K562 (cell line): ENCODE data around the gene EEPD1. TPM values are rescaled to one million over a fixed set of nuclear protein-coding genes. Genes with fewer than 3 reads are reported as not detected.

Experiments used
- ATAC-seq: fragments of 200-7000 bp; cut with Tn5 transposase; 3 replicates; pipeline ENCODE4 v1.9.1; 2020; ENCODE audit warnings: moderate library complexity
- BruUV-seq: library from RNA; stranded (reverse); fragments of 400-500 nt; replicated peaks from 2 replicates; lab custom pipeline; 2021; lab: Mats Ljungman, UMichigan
- CTCF ChIA-PET: fragments of 300-600 bp; formaldehyde crosslinking; extraction: SDS; loops from one replicate; lab custom pipeline; 2021; ENCODE audit warnings: low intra/inter-chr PET ratio; lab: Yijun Ruan, JAX
- POLR2A ChIA-PET: fragments of 300-600, 350-650 bp; sonication (Branson Sonifier 250); formaldehyde crosslinking; extraction: SDS; loops from one replicate; lab custom pipeline; 2021; ENCODE audit warnings: antibody characterized with exemption, inconsistent platforms; lab: Yijun Ruan, JAX
- DNase-seq, 4 experiments: peaks; one replicate each; pipeline versions ENCODE4 v3.0.0 to v3.0.0-alpha.2; 2011 to 2018; ENCODE audit warnings: low spot score in 3 of 4, mixed read lengths in 3 of 4; ENCODE audit errors: extremely low read depth in 1 of 4
- FAIRE-seq: peaks from 2 replicates; lab custom pipeline; 2011; peaks lifted over from hg19 to GRCh38; lab: Jason Lieb, UNC
- H2AFZ ChIP-seq: 2 replicates; pipeline ENCODE4 v1.6.0; 2011; ENCODE audit warnings: low read depth, low read length, control low read depth, inconsistent platforms
- H3K27ac ChIP-seq: fragments of 200-600 bp; 3 replicates; pipeline ENCODE4 v1.8.0; 2011; ENCODE audit warnings: low read depth, mild to moderate bottlenecking, control low read depth, inconsistent platforms, low read length, moderate library complexity, mixed read lengths; ENCODE audit errors: extremely low read depth
- H3K27me3 ChIP-seq, 2 experiments: fragments of 300-600 bp in 1 of 2; 2 replicates in 1 of 2; 3 replicates in 1 of 2; pipeline versions ENCODE4 v1.6.0 to v1.8.0; 2011; ENCODE audit warnings: inconsistent platforms in 2 of 2, low read length in 2 of 2, mild to moderate bottlenecking in 1 of 2, mixed read lengths in 1 of 2, moderate library complexity in 1 of 2; ENCODE audit not compliant: control insufficient read depth in 2 of 2, insufficient read depth in 2 of 2
- H3K36me3 ChIP-seq: fragments of 300-600 bp; 3 replicates; pipeline ENCODE4 v1.8.0; 2011; ENCODE audit warnings: mild to moderate bottlenecking, low read length, inconsistent platforms; ENCODE audit not compliant: control insufficient read depth, insufficient read depth
- H3K4me1 ChIP-seq, 2 experiments: fragments of 200-600 bp in 1 of 2; replicated peaks in 1 of 2; 2 replicates in 1 of 2; 3 replicates in 1 of 2; pipeline versions ENCODE4 v1.5.1 to v1.8.0; 2011; ENCODE audit warnings: inconsistent platforms in 2 of 2, low read length in 2 of 2, mild to moderate bottlenecking in 1 of 2, mixed read lengths in 1 of 2, moderate library complexity in 1 of 2; ENCODE audit not compliant: control insufficient read depth in 2 of 2, insufficient read depth in 2 of 2
- H3K4me2 ChIP-seq: 2 replicates; pipeline ENCODE4 v1.6.1; 2011; ENCODE audit warnings: low read length, control low read depth, inconsistent platforms, mixed read lengths; ENCODE audit not compliant: insufficient read depth
- H3K4me3 ChIP-seq: fragments of 200-600 bp; sonication (generic), shearing (Covaris generic); 2 replicates; pipeline ENCODE4 v1.5.1; 2016; ENCODE audit warnings: control low read depth, inconsistent platforms
- H3K79me2 ChIP-seq: fragments of 200-600 bp; 3 replicates; pipeline ENCODE4 v1.8.0; 2011; ENCODE audit warnings: low read length, inconsistent platforms; ENCODE audit not compliant: control insufficient read depth, insufficient read depth
- H3K9ac ChIP-seq, 2 experiments: 2 replicates each; pipeline versions ENCODE4 v1.6.0 to v1.6.1; 2011; ENCODE audit warnings: low read depth in 2 of 2, low read length in 2 of 2, control low read depth in 1 of 2, inconsistent platforms in 1 of 2, mild to moderate bottlenecking in 1 of 2, mixed read lengths in 1 of 2; ENCODE audit not compliant: insufficient read depth in 1 of 2
- H3K9me1 ChIP-seq: one replicate; pipeline ENCODE4 v1.6.0; 2011; ENCODE audit warnings: inconsistent platforms, mild to moderate bottlenecking, low read length, moderate library complexity; ENCODE audit not compliant: control insufficient read depth, insufficient read depth
- H3K9me3 ChIP-seq: replicated peaks from 2 replicates; pipeline ENCODE4 v1.5.1; 2011; ENCODE audit warnings: low read depth, low read length, inconsistent platforms; ENCODE audit not compliant: control insufficient read depth, insufficient read depth
- H4K20me1 ChIP-seq: replicated peaks from 2 replicates; pipeline ENCODE4 v1.6.1; 2011; ENCODE audit warnings: low read length, inconsistent platforms, mixed read lengths; ENCODE audit not compliant: control insufficient read depth, insufficient read depth
- BHLHE40 ChIP-seq: IDR thresholded peaks from 2 replicates; pipeline ENCODE4 v1.6.1; 2011; ENCODE audit warnings: low read length, improper control_type of control experiment
- CHD2 ChIP-seq: IDR thresholded peaks from 2 replicates; pipeline ENCODE4 v1.6.1; 2011; ENCODE audit warnings: low read depth, low read length
- EP400 ChIP-seq: fragments of 450-650 bp; IDR thresholded peaks from 2 replicates; pipeline ENCODE4 v1.6.1; 2017; ENCODE audit warnings: antibody characterized with exemption, mild to moderate bottlenecking, moderate library complexity
- FOXP4 ChIP-seq: sonication (generic); formaldehyde crosslinking; IDR thresholded peaks from 2 replicates; pipeline ENCODE4 v1.8.0; 2022; ENCODE audit warnings: mild to moderate bottlenecking, missing genetic modification reagents, borderline replicate concordance
- PHB ChIP-seq: fragments of 250-450 bp; sonication (Bioruptor Pico); IDR thresholded peaks from 2 replicates; pipeline ENCODE4 v1.5.0; 2021
- POLR2B ChIP-seq: fragments of 450-650 bp; IDR thresholded peaks from 2 replicates; pipeline ENCODE4 v1.6.1; 2018; ENCODE audit warnings: low read depth; ENCODE audit not compliant: partially characterized antibody
- PPARD ChIP-seq: fragments of 250-450 bp; sonication (Bioruptor Pico); IDR thresholded peaks from 2 replicates; pipeline ENCODE4 v1.8.0; 2022; ENCODE audit warnings: inconsistent platforms, mild to moderate bottlenecking, moderate library complexity
- RFX1 ChIP-seq: fragments of 450-650 bp; IDR thresholded peaks from 2 replicates; pipeline ENCODE4 v1.6.1; 2016; ENCODE audit warnings: mild to moderate bottlenecking, moderate library complexity
- TBP ChIP-seq: optimal IDR thresholded peaks from 2 replicates; pipeline ENCODE3; 2011; ENCODE audit warnings: low read depth, low read length, improper control_type of control experiment
- XRCC5 ChIP-seq: fragments of 200-400 bp; formaldehyde crosslinking; IDR thresholded peaks from 2 replicates; pipeline ENCODE4 v1.6.1; 2017; ENCODE audit warnings: low read depth, mild to moderate bottlenecking, low read length
- ZNF408 ChIP-seq: fragments of 250-450 bp; sonication (Bioruptor Pico); IDR thresholded peaks from 2 replicates; pipeline ENCODE4 v1.4.0; 2020; ENCODE audit warnings: low read depth, mild to moderate bottlenecking, moderate library complexity
- ZNF445 ChIP-seq: fragments of 250-450 bp; sonication (Bioruptor Pico); IDR thresholded peaks from 2 replicates; pipeline ENCODE4 v1.4.0; 2020; ENCODE audit warnings: low read depth, mild to moderate bottlenecking, moderate library complexity
- whole genome bisulfite sequencing: fragments of 100-300 bp; shearing (Covaris generic); methylation state at CpG from one replicate; pipeline ENCODE4 v1.1.6; 2016; ENCODE audit warnings: low coverage, mixed read lengths; ENCODE audit not compliant: insufficient coverage; ENCODE audit errors: missing lambda C conversion rate; 5-methylcytosine and 5-hydroxymethylcytosine counted together
- in situ Hi-C: fragments of 300-500 bp; cut with MboI; formaldehyde crosslinking; loops from 4 replicates; pipeline ENCODE4 v1.15.0; 2018; ENCODE audit warnings: inconsistent platforms, mixed read lengths
- intact Hi-C: fragments of 100-400 bp; cut with micrococcal nuclease; formaldehyde crosslinking; loops from 2 replicates; pipeline ENCODE4 v1.14.2; 2022
- polyA plus RNA-seq, 8 experiments: library from polyadenylated mRNA; depleted of rRNA in 4 of 8; stranded (reverse) in 5 of 8; unstranded in 3 of 8; fragments of >200 nt; fragmentation: Nextera tagmentation in 2 of 8; fragmentation: Illumina TruSeq in 1 of 8; extraction: Ambion mirVana in 2 of 8; extraction: Trizol in 1 of 8; gene quantifications; 2 replicates each; pipeline versions ENCODE4 v1.2.1 to v1.2.3, GENCODE V29; 2011 to 2014; ENCODE audit warnings: inconsistent platforms in 1 of 8, missing spikeins in 1 of 8
- total RNA-seq, 7 experiments: library from RNA; depleted of rRNA in 6 of 7; stranded (reverse); fragments of >200 nt in 6 of 7; fragmentation: Illumina TruSeq in 2 of 7; extraction: Trizol in 2 of 7; gene quantifications; 2 replicates each; pipeline versions ENCODE4 v1.2.1 to v1.2.3, GENCODE V29; 2011 to 2021; ENCODE audit warnings: low replicate concordance in 1 of 7

The EEPD1 gene
- total and polyA plus RNA-seq, 9 of the 15 experiments (the other 6 are each of a cell fraction or from before 2014, with no cell fraction given), result 0.01 to 1.5 (median 0.74) TPM; not detected in 1

GRCh38 chr7:36141351-36141750 lies 11.7 kb upstream of the EEPD1 start:
- no peaks in the 10 kb centered on the region for H3K4me1 ChIP-seq
- no TSS peak for BruUV-seq
- H4K20me1 ChIP-seq, result 0 out of 2 replicates have a peak, but pooled peaks cover 3% of the 10 kb centered on the region
- intact Hi-C loops, result no loop called here
- no peak overlapping the region for H3K27ac ChIP-seq
- DNase-seq (no peak), FAIRE-seq (no peak), ATAC-seq (no peak)
- CTCF ChIA-PET, result no interaction called here
- WGBS, result 0% methylated on average over 1 of the region's 1 CpG
- H3K36me3 ChIP-seq, result no peaks in the 10 kb centered on the region
- no peak overlapping the region for H2AFZ ChIP-seq
- H3K9me1 ChIP-seq, result no peaks in the 10 kb centered on the region
- H3K27me3 ChIP-seq, result peaks cover 4 to 6% of the 10 kb centered on the region in 2 experiments; a peak in 3 of 5 replicates
- no peak for TF ChIP-seq CHD2
- no peak for TF ChIP-seq ZNF445 (CRISPR knock-in tag)
- no peak for TF ChIP-seq XRCC5
- TF ChIP-seq BHLHE40, result no peak
- TF ChIP-seq RFX1, result no peak
- TF ChIP-seq EP400, result no peak
- no peak for TF ChIP-seq POLR2B
- no peak for TF ChIP-seq PPARD (CRISPR knock-in tag)
- no peak for TF ChIP-seq ZNF408
- TF ChIP-seq TBP, result no peak
- no peak for TF ChIP-seq FOXP4 (CRISPR knock-in tag)
- TF ChIP-seq PHB (CRISPR knock-in tag), result no peak
- in situ Hi-C loops, result loop anchor here (10.0 kb wide), 1 partner anchor 1483 kb away; no protein-coding TSS in a partner anchor
- POLR2A ChIA-PET, result no interaction called here
- no peak overlapping the region for H3K4me3 ChIP-seq
- no peak overlapping the region for H3K4me2 ChIP-seq
- H3K9me3 ChIP-seq, result no peaks in the 10 kb centered on the region
- no peaks in the 10 kb centered on the region for H3K79me2 ChIP-seq
- no peak overlapping the region for H3K9ac ChIP-seq
